ENCODE results near the gene HDAC5.
A peak's percentile ranks its signal among the peaks of the same experiment; 100 is the strongest.
"Not testable (repeated sequence)": the region's sequence is repeated elsewhere in the genome, so short reads cannot be mapped to it uniquely, and the experiment has no call there.

HDAC5 gene

DNA sequence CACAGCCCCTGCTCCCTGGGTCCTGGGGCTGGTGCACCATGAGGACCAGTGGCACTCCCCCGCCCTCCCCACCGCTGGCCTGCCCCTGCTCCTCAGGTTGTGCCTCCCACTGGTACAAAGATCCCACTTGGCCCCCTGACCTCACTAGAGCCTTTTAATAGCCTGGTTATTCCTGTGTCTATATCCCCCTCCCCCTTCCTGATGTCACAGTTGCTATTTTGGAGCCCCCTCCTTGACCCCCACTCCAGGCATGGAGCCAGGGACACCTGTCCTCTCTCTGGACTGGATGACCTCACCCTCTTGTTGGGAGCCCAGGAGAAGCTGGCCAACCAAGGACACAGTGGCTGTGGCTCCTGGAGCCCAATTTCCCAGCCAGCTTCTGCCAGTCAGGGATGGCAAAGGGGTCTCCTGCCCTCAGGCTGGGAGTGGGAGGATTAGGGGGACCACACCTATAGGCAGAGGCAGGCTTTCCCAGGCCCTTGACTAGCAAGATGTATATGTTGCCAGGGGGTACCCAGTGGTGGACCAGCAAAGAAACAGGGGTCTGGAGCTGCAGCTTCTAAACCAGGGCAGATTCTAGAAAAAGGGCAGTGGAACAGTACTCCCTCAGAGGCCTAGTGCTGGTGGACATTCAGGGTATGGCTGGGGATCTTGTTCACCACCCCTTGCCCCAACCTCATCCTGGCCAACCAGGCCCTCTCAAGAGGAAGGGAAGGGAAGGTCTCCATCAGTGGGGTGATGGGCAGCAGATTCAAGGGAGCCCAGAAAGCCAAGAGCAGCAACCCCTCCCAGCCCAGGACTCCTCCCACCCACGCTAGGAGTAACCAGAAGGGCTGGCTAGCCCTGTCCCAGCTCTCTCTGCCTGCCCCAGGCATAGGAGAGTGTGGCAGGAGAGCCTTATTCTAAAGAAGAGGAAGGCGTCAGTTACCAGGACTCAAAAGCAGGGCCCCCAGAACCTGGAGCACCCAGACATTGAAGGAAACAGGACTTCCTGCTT is 10.9 kb downstream of the HDAC5 start:
- no peak for DNase-seq (ENCODE audit: low read depth in 2 of 3, low spot score in 2 of 3)

- no peak for DNase-seq (ENCODE audit: low read depth in 2 of 3, low spot score in 2 of 3)
These were observed 11.7 kb downstream of the HDAC5 start for GRCh38 chr17:44111777-44112176.

DNA sequence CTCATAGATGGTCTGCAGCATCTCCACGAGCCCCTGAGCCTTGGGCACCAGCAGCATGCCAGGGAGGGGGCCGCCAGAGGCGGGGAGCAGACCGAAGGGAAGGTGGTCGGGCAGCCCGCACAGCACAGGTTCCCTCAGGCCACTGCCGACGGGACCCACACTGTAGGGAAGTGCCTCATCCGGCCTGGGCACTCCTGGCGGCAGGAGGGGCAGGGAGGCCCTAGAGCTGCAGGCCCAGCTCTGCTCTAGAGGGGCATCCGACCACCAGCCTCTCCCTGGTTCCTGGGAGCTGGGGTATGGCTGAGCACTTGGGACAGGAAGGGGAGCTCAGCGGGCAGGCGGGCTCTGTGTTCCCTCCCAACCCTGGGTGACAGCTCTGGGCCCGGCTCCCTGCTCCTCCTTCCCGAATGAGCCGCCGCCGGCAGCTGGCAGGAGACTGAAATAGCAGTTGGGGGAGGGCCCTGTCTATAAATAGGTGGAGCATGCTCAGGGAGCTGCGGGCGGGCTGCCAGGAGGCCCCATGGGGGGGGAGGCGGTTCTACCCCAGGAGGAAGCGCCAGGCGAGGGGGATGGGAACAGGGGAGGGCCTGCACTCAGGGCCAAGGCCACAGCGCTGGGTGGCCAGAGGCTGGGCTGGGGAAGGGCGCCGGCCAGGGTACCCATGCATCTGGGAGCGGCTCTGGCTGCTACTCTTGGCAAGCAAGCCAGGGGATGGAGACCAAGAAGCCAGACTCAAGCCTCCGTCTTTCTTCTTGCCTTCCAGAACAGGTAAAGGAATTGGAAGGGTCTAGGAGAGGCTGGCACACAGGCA is 12.4 kb downstream of the HDAC5 start:
- peak in 2 of 3 experiments; percentile 10 to 36 for DNase-seq (ENCODE audit: low read depth in 2 of 3, low spot score in 2 of 3)

- DNase-seq (ENCODE audit: low read depth in 2 of 3, low spot score in 2 of 3) = no peak
These were observed 13.3 kb downstream of the HDAC5 start for GRCh38 chr17:44110011-44110686.

DNA sequence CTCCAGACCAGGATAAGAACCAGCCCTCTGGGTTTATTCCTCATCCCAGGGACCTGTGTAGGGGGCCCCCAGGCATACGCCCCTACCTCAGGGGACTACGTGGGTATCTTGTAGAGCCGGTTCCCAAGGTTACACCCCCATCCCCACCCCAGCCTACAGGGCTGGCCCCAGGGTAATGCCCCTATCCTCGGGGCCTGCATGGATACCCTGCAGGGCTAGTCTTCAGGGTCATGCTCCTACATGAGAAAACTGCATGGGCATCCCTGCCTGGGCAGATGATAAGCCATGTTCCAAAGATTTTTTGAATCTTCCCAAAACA is 14.2 kb downstream of the HDAC5 start:
- no peak for DNase-seq (ENCODE audit: low read depth in 2 of 3, low spot score in 2 of 3)

GRCh38 chr17:44108440-44109311 is 14.8 kb downstream of the HDAC5 start:
- no peak for DNase-seq (ENCODE audit: low read depth in 2 of 3, low spot score in 2 of 3)

DNA sequence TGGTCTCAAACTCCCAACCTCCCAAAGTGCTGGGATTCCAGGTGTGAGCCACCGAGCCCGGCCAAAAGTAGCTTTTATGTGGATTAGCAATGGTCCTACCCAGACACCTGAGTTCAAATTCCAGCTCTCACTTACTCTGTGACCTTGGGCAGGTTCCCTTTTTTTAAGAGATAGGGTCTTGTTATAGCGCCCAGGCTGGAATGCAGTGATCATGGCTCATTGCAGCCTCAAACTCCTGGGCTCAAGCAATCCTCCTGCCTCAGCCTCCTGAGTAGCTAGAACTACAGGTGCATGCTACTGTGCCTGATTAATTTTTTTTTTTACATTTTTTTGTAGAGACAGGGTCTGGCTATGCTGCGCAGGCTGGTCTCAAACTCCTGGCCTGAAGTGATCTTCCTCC is 16.6 kb downstream of the HDAC5 start:
- DNase-seq (ENCODE audit: low read depth in 2 of 3, low spot score in 2 of 3) = no peak

- no peak for DNase-seq (ENCODE audit: low read depth in 2 of 3, low spot score in 2 of 3)
These were observed 17.5 kb downstream of the HDAC5 start for GRCh38 chr17:44105941-44106340.

GRCh38 chr17:44105483-44105882 is 18.0 kb downstream of the HDAC5 start:
- no peak for DNase-seq (ENCODE audit: low read depth in 2 of 3, low spot score in 2 of 3)

GRCh38 chr17:44102849-44103622 is 20.4 kb downstream of the HDAC5 start:
- DNase-seq (ENCODE audit: low read depth in 2 of 3, low spot score in 2 of 3) = no peak

DNA sequence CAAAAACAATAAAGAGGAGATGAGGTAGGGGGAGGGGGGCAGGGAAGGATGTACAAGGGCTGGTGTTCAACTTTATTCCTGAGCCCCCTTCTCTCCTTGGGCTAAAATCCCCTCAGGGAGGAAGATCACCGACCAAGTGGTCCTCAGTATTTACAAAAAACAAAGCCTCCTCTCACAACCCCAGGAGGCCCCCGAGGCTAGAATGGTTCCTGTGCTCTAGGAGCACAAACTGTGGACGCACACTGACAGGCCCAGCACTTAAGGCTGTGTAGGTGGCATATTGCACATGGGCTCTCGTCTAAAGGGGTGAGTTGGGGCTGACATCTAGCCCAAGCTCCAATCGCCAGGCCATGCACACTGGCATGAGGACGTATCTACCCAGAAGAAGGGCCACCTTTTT is 21.6 kb downstream of the HDAC5 start:
- DNase-seq (ENCODE audit: low read depth in 2 of 3, low spot score in 2 of 3) = not testable (repeated sequence)

DNA sequence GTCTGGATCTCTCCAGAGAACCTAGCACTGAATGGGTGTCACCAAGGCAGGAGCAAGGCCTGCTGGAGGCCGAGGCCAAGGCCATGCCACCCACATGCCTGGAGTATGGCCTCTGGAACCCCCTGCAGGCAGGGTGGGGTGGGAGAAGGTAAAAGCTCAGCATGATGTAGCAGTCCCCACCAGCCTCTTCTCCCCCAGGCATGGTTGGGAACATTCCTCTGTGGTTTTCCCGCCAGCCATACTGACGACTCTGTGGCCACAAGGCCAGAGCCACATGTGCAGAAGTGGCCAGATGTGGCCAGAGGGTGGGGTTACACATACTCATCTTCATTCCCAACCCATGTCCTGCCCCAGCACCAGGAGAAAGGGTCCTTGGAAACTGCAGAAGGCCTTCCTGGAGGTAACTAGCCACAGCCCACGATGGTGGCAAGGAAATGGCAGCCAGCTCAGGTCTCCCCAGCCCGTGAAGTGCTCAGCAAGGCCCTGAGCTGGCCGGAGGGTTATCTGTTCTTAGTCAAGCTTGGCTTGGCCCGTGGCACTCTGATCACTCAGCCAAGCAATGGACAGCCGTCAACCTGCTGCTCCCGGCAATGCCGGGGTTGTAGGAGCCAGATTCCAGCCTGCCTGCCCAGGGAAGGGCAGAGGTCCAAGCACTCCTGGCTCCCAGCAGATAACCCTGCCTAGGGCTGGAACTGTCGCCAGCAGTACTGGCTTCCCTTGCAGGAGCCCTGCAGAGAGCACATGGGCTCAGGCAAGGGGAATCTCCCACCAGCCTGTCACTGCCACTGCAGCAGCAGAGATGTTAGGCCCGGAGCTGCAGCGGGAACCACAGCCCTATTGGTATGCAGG is 26.1 kb downstream of the HDAC5 start:
- no peak for DNase-seq (ENCODE audit: low read depth in 2 of 3, low spot score in 2 of 3)

DNA sequence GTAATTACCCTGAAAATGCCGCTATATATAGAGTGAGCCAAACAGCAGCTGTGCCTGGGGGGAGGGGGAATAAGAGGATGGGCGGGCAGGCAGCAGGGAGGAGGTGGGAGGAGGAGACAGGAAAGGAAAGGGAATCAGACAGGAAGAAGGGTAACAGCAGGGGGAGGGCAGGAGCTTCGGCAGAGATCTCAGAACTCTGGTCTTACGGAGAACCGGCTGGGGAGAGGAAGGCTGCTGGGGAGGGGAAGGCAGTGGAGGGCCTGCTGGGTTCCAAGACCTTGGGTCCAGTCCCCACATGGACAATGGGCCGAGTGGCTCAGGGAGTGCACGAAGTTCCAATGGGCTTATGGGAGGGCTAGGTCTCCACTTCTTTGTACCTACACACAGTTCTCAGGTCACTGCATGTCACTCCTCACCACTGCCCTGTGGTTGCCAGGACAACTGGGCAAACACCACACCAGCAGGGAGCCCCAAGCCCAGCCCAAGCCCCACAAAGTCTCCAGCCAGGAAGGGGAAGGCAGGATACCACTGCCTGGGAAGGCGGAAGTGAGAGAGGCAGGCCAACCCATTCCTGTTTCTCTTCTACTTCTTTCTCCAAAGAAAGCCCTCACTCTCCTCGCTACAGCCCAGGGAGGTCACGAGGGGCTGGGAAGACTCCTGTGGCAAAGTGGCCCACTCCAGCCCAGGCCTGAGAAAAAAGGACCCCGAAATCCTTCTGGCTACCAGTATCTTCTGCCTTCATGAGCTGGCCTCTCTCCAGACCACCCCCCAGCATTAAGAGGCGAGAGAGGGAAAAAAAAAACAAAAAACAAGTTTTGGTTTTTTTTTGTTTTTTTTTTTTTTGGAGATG is 27.6 kb downstream of the HDAC5 start:
- DNase-seq (ENCODE audit: low read depth in 2 of 3, low spot score in 2 of 3) = no peak

DNA sequence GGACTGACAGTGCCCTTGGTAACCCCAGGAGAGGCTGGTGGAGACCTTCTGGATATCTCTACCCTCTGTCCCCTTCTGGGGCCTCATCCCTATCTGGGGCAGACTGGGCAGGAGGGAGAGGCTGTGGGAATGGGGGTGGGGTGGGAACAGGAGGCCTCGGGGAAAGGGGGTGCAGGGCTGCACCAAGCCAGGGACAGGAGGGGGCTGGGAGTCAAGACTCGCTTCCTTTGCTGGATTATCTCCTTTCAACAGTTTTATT is 28.1 kb downstream of the HDAC5 start:
- DNase-seq (ENCODE audit: low read depth in 2 of 3, low spot score in 2 of 3) = no peak

- DNase-seq (ENCODE audit: low read depth in 2 of 3, low spot score in 2 of 3) = no peak
These were observed 28.6 kb downstream of the HDAC5 start for GRCh38 chr17:44094701-44095387.

DNA sequence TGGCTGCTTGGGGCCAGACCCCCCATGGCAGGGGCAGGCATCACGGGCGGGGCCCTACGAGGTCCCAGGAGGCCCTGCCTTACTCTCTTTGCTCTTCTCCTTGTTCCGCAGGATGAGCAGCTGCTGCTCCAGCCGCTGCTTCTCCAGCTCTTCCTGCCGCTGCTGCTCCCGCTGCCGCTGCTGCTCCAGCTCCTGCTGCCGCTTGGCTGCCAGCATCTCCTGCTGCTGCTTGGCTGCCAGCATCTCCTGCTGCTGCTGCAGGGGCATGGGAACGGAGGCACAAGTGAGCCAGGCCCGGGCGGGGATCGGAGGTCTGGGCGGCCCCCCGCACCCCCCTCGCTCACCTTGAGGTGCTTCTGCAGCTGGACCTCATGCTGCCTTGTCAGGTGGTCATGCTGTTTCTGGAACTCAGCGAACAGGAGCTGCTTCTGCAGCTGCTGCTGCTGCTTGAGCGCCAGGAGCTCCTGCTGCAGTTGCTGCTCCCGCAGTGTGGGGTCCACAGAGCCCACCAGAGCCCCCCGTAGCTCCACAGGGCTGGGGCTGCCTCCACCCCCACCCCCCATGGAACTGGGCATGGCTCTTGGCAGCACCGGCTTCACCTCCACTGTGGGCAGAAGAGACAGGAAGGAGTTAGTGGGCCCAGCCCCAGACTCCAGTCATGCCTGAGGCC is 30.1 kb downstream of the HDAC5 start:
- DNase-seq (ENCODE audit: low read depth in 2 of 3, low spot score in 2 of 3) = no peak

GRCh38 chr17:44092051-44092450 is 31.4 kb downstream of the HDAC5 start:
- no peak for DNase-seq (ENCODE audit: low read depth in 2 of 3, low spot score in 2 of 3)
